Adrenal gland (tissue), 5 donors: ENCODE measurements around the gene APP.

Source experiments
- POLR2A ChIP-seq, 2 donors: fragments of 450-650 bp; IDR thresholded peaks; one replicate each; pipeline ENCODE4 v1.6.1; 2017; ENCODE audit warnings: antibody characterized with exemption in 2 of 2, mild to moderate bottlenecking in 2 of 2, moderate library complexity in 1 of 2
- TF ChIP-seq, protein P1 (sequence below), 6 experiments: fragments of 450-650 bp in 4 of 6; fragments of 200-600 bp in 2 of 6; sonication (generic) in 1 of 6; IDR thresholded peaks; 1 replicate in 5 of 6; 2 replicates in 1 of 6; pipeline versions ENCODE4 v1.5.1 to v1.8.0; 2016 to 2021; ENCODE audit warnings: antibody characterized with exemption in 6 of 6, mild to moderate bottlenecking in 2 of 6, moderate library complexity in 1 of 6
- donor health status: DM: no; HTN: no; CAD: no.

DNA sequence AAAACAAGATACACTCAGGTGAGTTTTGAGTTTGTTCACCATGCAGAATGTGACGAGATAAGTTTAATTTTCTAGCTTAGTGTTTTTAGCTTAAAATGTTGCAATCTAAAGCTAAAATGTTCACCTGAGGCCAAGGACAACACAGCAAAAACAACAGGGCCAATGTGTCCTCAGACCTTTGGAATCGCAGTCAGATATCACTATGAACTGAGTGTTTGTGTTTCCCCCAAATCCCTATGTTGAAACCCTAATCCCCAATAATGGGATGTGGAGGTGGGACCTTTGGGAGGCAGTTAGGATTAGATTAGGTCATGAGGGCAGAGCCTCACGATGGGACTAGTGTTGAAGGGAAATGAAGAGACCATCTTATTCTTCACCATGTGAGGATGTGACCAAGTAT, 291.4 kb downstream of the APP start:
- TF ChIP-seq, protein P1, sequence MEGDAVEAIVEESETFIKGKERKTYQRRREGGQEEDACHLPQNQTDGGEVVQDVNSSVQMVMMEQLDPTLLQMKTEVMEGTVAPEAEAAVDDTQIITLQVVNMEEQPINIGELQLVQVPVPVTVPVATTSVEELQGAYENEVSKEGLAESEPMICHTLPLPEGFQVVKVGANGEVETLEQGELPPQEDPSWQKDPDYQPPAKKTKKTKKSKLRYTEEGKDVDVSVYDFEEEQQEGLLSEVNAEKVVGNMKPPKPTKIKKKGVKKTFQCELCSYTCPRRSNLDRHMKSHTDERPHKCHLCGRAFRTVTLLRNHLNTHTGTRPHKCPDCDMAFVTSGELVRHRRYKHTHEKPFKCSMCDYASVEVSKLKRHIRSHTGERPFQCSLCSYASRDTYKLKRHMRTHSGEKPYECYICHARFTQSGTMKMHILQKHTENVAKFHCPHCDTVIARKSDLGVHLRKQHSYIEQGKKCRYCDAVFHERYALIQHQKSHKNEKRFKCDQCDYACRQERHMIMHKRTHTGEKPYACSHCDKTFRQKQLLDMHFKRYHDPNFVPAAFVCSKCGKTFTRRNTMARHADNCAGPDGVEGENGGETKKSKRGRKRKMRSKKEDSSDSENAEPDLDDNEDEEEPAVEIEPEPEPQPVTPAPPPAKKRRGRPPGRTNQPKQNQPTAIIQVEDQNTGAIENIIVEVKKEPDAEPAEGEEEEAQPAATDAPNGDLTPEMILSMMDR (IDR thresholded peaks at IDR 0.05), result no peak
- TF ChIP-seq POLR2A (IDR thresholded peaks at IDR 0.05), result no peak
